Amniotic epithelial cell (primary cell): Measurements from ENCODE around the gene VPS41.
"Not testable (repeated sequence)": the region's sequence is repeated elsewhere in the genome, so short reads cannot be mapped to it uniquely, and the experiment has no call there.

Source experiments
- DNase-seq: peaks from one replicate; pipeline ENCODE4 v3.0.0-alpha.2; 2010; ENCODE audit warnings: low read depth

Gene VPS41

DNA sequence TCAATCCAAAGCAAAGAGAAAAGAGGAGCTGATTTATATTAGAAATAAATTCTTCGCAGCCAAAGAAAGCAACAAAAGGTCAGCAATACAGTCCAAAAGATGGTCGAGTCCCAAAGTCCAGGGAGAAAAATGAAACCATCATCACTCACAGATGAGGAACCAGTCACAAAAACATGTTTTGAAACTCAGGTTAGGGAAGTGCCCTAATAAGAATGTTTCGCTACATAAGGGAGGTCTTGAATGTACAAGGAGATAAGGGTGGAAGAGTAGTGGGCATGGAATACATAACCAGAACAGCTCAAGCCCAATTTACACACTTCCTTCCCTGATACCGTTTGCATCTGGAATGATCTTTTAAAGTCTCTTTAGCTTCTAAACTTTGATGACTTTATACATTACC is 53.6 kb downstream of the VPS41 start:
- no peak for DNase-seq

DNA sequence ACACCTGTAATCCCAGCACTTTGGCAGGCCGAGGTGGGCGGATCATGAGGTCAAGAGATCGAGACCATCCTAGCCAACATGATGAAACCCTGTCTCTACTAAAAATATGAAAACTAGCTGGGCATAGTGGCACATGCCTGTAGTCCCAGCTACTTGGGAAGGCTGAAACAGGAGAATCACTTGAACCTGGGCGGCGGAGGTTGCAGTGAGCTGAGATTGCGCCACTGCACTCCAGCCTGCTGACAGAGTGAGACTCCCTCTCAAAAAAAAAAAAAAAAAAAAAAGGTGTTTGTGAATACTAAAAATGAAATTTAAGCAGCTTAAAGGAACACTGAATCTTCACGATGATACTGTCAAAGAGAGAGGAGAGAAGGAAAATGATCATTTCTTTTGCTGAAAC is 54.0 kb downstream of the VPS41 start:
- DNase-seq, result not testable (repeated sequence)

DNA sequence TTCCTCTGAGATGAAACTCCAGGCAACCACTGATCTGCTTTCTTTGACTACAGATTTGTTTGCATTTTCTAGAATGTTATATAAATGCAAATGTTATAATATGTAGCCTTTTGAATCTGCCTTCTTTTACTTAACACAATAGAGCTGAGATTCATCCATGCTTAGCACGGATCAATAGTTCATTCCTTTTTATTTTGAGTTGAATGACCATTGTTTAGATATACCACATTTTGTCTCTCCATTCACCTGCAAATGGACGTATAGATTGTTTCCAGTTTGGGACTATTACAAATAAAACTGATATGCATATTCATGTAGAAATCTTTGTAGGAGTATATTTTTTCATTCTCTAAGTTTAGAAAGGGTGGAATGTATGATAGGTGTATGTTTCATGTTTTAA is 57.7 kb downstream of the VPS41 start:
- no peak for DNase-seq

DNA sequence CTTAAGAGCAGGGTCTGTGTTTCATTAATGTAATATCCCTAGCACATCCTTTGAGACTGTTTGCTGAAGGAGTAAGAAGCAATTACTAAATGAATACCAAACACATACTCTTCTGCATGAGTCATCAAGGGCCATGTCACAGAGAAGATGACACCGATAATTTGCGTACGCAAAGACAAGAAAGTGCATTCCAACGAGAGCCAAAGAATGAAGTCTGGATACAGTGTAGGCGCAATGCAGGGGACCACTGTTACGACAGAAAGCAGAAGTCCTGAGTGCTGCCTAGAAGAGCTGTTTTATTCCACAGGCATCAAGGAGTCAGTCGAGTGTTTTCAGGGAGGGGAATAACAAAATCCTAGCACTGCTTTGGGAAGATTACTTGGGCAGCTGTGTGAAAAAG is 62.7 kb downstream of the VPS41 start:
- DNase-seq, result no peak

DNA sequence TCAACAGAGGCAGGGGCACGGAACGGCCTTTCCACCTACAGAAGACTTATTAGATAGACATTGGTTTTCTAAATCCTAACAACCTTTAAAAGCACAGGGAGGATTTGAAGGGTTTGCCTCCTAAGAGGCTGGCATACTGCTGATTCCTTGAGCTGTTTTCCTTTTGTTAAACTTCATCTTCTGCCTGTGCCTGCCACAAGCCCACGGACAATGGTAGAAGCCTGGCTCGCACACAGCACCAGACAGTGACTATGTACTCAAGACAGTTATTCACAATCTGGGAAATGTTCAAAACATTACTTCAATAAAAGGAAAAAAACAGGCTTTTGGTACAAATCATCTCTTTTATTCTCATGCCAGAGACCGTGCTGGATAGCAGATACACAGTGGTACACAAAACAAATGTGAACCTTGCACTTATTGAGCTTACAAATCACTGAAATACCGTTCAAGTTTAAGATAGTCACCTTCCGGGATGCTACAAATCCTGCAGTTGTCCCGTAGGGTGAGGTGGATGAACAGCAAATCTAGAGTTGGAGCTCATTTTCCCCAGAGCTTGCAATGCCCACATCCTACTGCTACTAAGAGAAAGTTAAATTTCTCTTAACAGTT is 63.9 kb downstream of the VPS41 start:
- DNase-seq, result no peak

DNA sequence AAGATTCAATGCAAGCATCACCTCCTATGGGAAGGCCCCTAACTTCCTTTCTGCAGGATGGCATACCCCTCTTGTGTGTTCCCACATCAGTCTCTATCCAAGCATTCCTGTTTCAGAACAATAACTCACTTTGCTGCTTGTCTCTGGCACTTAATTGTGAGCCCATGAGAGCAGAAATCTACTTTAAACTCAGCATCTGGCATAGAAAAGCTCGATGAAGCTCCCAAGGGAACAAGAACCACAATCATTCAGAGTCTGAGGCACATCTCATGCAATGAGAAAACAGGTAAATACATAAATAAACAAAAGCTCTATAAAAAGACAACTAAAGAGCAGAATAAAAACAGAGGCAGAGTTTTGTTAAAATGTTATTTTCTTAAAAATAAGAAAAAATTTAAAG is 66.2 kb downstream of the VPS41 start:
- no peak for DNase-seq

DNA sequence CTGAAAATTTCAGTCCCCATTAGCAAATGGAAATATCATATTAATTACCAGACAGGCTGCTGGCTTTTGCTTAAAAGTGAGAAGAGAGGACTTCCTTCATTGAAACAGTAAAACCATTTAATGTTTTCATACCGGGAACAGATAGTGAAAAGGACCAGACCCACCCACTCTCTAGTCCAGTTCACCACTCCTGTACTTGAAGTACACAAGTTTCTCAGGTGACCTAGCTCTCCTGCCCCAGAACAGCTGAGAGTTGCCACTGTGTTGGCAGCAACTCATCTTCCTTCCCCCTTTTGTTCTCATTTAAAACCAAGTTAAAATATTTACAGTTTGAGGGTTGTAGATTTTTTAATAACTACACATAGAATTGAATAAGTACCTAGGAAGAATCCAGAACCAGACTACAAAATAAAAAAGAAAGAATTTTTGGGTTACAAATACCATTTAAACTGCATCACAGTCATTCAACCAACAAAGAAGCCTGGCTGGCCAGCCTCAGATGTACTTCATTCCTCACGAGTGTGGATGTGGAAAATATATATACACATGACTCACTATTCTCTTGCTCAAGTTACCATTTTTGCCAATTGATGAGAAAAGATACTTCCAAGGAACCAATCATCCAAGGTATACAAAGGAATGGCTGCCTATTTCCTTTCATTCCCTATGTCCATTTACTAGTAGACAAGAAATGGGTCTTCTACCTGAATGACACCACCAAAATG is 68.1 kb downstream of the VPS41 start:
- peak; percentile 70 for DNase-seq

DNA sequence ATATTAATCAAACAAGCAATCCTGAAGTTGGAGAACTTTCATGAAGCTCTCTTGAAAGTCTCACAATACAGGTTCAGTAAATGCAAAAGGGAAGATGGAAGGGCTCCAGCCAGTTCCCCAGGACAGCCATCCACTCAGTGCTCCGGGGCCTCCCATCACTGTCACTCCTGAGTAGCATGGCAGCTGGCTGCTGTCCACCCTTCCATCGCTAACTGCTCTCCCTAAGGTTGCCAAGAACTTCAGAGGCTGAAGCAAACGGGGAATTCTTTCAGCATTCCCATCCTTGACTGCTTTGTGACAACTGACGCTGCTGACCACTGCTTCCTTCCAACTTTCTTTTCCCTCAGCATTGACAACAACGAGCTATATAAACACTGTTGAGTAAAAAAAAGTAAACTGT is 69.1 kb downstream of the VPS41 start:
- no peak for DNase-seq

DNA sequence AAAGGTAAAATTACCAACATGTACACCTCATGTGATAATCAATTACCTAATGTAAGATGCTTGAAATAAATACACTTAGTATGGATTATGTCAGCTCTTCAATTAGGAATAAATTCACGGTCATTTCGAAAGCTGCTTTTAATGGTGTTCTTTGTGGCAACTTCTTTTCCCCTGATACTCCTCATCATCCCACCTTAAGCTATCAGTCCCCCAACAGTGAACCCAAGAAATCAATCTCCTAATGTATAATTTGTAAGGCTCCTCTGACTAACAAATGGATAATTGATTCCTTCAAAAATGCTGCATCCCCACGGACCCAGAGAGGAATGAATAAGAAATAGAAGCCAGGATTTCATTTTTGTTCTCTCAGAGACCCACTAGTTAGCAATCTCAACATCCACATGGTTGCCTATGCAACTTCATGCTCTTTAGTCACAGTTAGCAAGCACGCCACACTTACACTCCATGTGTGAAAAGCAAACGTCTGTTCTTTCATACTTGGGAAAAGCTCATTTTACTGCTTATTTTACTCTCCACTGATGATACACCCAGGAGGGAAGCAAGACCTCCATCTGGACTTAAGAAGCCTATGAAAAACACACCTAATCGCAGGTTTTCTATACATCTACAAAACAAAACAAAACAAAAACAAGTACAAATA is 70.1 kb downstream of the VPS41 start:
- no peak for DNase-seq

DNA sequence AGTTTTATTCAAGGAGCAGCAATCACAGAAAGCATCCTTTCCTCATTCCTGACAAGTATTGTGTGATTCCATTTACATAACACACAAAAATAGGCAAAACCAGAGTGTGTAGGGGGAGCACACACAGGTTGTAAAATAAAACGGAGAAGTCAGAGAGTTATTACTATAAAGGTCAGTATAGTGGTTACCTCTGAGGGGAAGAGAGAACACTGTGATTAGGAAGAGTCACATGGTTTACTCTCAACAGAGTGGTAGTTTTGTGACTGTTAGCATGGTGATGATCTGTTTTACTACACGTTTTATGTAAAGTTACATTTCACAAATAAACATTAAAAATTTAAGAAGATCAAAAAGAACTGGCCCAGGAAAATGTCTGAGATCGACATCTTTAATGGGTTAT is 74.6 kb downstream of the VPS41 start:
- DNase-seq, result no peak

DNA sequence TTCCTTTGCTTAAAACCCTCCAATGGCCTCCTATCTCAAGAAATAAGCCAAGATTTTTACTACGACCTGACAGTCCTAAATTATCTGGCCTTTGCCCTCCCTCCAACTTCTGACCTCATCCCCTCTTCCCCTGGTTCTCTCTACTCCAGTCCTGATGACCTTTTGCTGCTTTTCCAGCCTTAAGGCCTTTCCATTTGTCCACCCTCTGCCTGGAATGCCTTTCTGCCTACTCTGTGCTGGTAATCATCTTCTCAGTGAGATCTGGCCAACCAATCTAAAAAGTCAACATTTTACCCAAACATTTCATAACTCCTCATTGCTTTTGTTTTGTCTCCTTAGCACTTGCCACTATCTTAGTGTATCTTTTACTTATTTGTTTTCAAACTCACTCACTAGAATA is 75.7 kb downstream of the VPS41 start:
- DNase-seq, result no peak

DNA sequence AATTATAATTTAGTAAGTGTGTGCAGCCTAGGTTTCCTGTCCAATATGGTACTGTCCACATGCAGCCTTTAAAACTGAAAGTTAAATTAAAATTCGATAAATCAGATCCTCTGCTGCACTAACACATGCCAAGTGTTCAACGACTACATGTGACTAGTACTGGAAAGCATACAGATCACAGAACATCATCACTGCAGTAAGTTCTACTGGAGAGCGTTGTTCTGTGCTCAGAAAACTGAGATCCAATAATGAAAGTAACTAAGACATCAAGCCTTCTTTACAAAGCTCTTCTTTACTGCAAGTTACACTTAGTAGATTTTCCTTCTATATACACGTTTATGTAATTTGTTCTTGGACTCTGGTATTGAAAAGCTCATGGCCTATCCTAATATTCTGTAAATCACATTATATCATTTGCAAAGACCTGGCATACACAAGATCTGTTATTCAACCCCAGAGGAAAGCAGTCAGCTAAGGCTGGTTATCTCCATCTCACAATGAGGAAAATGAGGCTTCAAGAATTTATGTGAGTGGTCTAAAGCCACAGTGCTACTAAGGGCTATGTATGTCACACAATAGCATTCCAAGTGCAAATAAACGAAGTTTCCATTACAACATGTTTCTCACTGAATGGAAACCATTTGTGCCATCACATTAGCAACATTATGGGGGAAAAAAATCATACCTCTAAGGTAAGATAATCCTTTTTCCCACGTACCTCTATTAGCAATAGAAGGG is 77.6 kb downstream of the VPS41 start:
- no peak for DNase-seq

DNA sequence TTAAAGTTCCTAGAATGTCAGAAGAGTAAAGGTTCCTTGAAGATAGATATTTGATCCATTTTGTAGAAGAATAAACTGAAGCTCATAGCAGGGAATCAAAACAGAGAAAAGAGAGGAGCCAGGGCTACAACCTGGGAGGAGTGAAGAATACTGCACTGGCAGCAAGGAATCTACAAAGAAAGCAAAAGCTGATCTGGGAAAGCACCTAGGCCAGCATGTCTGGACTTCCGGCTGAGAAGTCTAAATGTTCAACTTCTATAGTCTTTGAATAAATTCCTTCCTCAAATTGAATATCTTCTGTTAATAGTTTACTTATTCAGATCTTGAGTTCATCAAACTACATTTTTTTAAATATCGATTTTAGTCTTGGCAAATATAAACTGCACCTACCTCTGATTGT is 78.2 kb downstream of the VPS41 start:
- DNase-seq, result no peak

DNA sequence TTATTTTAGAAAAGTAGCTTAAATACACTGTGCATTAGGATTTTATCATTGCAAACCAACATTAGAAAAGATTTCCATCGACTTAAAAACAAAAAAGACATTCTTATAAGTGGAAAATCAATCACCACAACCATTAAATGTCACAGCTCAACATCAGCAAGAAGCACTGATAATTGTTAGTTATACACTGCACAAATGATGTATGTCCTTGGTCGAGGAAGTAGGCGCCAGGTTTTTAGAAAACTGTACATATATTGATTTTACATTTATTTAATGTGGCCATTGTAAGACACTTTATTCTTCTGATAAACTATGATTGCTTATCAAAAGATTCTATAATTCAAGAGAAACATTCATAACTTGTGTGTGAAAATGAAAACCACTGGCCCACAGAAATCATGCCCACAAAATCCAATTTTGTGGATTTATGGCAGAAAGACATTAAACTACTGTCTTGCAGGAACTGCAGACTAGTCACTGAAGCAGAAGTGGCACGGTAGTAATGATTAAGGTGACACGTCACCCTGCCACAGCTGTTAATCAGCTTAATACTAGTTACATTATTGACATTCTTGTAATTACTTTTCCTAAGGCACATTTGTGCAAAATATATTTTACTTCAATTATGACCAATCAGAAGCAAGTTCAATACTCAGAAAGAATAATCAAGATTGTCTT is 79.4 kb downstream of the VPS41 start:
- no peak for DNase-seq

DNA sequence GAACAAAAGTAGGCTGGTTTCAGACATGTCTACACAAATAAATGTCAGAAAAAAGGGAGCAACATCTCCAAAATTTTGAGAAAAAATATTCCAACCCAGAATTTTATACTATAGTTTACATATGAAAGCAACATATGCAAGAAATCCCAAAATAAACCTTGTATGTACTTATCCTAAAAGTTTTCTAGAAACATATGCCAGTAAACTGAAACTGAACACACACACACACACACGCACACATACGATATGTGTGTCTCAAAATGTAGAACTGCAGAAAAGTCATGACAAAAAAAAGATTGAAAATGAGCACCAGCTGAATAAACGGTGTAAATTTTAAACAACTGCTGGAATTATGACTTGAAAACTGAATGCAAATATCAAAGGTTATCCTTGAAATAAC is 81.0 kb downstream of the VPS41 start:
- DNase-seq, result no peak

DNA sequence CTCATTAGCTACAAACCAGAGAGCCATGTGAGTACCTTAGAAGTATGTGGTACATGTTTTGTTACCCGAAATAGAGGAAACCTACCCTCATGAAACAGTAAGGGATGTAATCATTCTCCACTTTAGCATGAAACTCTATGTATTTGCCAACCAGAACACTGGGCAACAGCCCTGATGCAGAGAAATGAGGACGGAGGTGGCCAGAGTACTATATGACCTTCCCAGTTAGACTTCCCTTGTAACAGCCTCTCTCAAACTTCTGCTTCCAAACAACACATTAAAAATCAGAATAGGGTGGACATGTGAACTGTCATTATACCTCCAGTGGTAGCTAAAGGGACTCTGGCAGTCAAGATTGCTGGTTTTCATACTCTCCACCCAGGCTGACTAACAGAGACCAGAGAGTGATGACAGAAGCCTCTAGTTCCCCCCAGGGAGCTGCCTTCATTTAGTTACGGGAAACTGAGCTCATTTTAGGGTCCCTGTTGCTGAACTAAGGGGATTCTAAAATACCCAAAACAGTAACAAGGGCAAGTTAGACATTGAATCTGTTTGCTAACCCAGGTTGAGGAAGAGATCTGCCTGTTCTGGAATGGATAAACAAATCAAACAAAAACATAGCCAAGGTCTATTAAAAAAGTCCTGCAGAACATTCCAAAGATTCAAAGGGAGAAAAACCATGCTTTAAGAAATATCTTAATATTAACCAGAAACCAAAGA is 83.1 kb downstream of the VPS41 start:
- DNase-seq, result peak; percentile 14

DNA sequence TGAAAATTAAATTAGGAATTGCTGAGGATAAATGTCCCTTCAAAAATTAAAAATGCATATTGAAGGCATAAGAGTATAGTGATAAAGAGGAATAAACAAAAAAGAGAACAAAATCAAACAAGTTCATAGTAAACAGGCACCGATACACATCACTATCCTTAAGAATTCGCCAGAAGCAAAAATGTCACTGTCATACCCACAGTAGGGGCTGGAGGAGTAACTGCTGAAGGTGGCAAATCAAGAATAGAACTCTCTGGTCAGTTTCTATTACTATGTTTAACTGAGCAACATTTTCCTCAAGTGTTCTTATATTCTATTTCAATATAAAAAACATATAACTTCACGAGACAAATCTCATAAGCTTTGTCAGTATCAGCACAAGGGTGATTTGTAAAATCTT is 84.0 kb downstream of the VPS41 start:
- DNase-seq, result no peak

DNA sequence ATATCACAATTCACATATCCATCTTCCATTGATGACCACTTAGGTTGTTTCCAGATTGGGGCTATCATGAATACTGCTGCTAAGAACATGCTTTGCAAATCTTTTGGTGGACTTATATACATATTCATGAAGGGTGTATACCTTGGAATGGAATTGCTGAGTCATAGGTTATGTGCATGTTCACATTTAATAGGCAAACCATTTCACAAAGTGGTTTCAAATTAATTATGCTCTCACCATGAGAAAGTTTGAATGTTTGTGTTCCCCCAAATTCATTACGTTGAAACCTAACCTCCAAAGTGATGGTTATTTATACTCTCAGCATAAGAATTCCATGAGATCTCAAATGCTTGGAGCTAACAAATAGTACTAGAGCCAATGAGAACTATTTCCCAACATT is 86.4 kb downstream of the VPS41 start:
- no peak for DNase-seq

DNA sequence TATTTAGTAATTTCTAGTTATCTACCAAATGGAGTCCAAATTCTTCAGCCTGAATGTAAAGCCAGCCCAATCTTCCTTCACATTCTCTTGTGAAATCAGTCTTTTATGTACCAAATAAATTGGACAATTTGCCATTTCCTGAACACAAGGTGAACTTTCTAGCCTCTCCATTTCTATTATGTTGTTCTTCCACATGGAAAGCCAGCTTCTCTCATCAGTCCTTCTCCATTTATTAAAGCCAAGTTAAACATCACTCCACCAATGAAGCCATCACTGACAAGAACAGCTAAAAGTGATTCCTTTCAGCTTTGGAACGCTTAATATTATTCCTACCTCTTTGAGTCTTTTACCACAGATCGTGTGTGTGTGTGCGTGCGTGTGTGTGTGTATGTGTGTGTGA is 88.4 kb downstream of the VPS41 start:
- no peak for DNase-seq

DNA sequence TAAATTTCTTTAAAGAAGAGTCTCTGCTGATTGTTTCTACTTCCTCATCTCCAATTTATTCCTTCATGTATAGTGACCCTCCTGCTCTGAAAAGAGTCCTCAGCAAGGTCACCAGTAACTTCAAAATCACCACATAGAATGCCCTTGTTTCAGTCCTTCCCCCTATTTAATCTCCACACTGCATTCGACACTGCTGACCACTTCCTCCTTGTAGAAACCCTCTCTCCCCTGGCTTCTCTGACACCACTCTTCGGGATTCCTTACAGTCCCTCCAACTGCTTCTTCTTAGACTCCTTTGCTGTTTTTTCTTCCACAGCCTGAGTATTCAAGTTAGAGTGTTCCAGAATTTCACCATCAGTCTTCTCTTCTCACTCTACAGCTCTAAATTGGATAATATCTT is 89.5 kb downstream of the VPS41 start:
- DNase-seq, result no peak

DNA sequence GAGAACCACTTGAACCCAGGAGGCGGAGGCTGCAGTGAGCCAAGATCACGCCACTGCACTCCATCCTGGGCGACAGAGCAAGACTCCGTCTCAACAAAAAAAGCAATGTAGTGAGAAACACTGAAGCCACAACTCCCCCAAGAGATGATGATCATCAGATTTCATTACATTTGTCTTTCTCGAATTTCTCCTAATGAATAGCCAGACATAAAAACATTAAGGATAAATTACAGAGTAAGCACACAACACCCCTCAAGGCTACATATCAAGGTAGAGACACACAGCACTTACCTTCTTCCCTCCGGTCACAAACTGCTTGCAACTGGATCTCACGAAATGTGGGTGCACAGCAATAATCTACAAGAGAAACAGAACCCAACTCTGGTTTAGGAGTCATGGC is 91.5 kb downstream of the VPS41 start:
- DNase-seq, result no peak

DNA sequence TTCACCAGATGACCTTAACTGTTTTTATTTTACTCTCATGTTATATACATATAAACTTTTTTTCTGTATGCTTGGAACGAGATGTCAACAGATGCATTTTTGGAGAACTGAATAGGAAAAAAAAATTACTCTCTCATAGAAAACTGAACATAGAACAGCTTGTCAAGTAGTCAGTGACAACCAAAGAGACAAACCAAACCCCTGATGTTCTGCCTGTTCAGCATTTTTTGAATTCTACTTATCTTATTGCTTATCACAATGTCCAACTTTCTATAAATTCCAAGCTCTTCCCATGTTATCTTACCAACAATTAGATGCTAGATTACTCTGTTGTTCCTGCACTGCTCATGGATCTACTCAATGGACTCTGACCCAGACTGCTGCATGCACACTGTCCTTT is 95.2 kb downstream of the VPS41 start:
- no peak for DNase-seq
